Body of pancreas (tissue), 4 donors: Measurements from ENCODE around the gene DNAJC7.
"Not testable (repeated sequence)": the region's sequence is repeated elsewhere in the genome, so short reads cannot be mapped to it uniquely, and the experiment has no call there.

Experiments used
- CTCF ChIP-seq, 7 experiments: fragments of 450-650 bp in 4 of 7; fragments of 200-600 bp in 3 of 7; sonication (generic) in 3 of 7; IDR thresholded peaks; one replicate each; pipeline ENCODE4 v1.5.1; 2016 to 2019; ENCODE audit warnings: antibody characterized with exemption in 7 of 7
- POLR2A ChIP-seq, 3 donors: fragments of 450-650 bp; IDR thresholded peaks; one replicate each; pipeline ENCODE4 v1.6.1; 2016; ENCODE audit warnings: antibody characterized with exemption in 3 of 3, mild to moderate bottlenecking in 2 of 3

GRCh38 chr17:42020845-42021244 lies 3.6 kb upstream of the DNAJC7 start:
- not testable (repeated sequence) for TF ChIP-seq CTCF, POLR2A (IDR thresholded peaks at IDR 0.05)
